Bronchial smooth muscle cell (primary cell): Measurements from ENCODE around the gene DNAH1. TPM values are rescaled to one million over a fixed set of nuclear protein-coding genes. Genes with fewer than 3 reads are reported as not detected.

Source experiments
- total RNA-seq: library from RNA; depleted of rRNA; stranded (reverse); fragments of >200 nt; gene quantifications from 2 replicates; pipeline ENCODE4 v1.2.1, GENCODE V29; 2014

DNAH1 gene
- total RNA-seq = 2.0 and 4.8 TPM in 2 replicates

DNA sequence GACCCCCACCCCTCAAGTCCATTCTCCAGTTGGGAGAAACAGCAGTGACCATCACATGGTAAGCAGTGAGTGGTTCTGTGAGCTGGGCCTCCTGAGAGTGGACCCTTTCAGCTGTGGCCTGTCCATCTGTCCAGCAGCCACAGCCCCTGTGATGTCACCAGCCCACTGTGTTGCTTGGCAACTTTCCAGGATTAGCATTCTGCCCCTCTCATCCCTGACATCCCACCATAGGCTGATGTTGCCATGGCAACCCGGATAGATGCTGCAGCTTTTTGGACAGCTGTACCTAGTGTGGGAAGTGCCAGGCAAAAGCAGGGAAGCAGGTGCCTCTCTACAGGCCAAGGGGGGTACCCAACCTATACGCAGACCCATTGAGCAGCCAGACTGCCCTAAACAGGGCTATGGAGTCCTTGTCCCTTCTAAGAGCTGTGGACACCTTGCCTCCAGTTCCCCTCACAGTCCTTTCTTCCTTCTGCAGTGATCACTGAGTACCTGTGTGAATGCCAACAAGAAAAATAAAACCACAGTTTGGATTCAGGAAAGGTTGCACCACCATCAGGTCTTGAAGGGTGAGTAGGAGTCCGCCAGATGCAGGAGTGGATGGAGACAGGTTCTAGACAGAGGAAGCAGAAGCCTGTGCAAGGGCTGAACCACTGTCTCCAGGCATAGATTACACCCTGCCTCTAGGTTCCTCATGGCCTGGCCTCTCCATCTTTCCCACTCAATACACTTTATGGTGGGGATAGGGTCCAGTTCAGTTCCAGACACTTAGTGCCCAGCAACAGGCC lies at the start of gene DNAH1:
DNAH1 (plus strand) TSS at position 343 of the 788 bp plus-strand sequence. CDS start 6,124 bp downstream, outside the sequence.

DNA sequence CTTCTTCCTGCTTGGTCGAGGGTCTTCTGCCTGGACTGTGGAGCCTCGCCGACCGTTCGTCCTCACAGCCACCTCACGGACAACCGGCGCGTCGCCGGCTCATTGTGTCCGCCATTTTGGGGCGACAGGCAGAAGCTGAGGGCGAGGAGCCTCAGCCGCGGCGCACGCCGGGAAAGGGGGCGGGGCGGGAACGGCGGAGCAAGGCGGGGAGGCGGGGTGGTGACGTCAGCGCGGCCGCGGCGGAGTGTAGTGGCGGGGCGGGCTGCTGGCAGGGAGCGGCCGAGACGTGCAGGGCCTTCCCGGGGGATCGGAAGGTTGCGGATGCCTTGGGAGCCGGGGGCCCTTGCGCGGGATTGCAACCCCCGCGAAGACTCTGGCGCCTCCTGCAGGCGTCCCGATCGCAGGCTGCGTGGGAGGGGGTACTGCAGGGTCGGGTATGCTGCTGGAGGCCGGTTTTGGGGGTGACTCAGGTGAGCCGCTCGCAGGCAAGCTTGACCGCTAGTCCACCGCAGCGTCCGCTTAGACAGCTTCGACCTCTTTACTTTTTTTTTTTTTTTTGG lies 37.5 kb upstream of the DNAH1 start, which contains the start of gene WDR82:
WDR82 (minus strand) TSS at position 140 of the 560 bp plus-strand sequence. CDS start 288 bp downstream, outside the sequence.

DNA sequence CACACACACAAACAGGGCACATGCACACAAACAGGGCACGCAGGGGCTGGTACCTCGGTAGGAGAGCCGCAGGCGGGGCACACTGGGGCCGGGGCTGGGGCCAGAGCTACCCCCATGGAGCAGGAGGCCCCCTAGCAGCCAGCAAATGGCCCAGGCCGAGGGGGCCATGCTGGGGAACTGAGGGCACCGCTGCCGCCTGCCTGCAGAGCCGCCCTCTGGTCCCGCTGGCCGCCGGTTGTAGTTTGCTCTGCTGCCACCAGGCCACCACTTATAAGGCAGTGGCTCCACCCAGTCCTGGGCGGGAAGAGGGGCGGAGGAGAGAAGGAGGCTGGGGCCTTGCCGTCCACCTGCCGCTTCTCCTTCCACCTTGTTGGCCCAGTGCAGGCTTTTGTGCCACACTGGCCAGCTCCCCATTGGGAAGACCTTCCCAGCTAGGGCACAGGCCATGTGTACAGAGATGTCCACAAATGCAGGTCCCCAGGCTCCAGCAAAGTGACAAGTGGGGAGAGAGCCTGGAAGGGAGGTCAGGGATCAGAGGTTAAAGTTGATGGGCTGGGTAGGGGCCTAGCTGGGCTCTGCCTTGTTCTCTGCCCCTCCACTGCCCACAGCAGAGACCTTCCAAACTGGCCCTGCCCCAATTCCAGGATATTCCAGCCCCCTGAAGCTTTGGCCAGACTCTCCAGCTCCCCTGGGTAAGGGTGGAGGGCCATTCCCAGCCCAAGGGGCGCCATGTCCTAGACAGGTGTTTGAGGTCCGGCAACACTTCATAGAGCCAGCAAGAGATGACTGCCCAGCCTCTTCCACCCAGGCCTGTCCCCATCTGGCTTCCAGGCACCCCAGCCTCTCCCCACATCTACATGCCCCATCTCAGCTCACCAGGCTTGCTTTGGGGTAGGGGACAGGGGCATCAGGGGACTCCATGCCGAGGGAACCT lies 129.0 kb downstream of the DNAH1 start, which contains the start of gene SEMA3G:
SEMA3G (minus strand) TSS at position 244 of the 934 bp plus-strand sequence; CDS start at position 168, 76 bp downstream.

Other genes starting within 250 kb of the DNAH1 start
- gene POC1A, start 161.9 kb upstream of the DNAH1 start, total RNA-seq = 2.6 and 5.4 TPM in 2 replicates
- gene ALAS1, start 118.2 kb upstream of the DNAH1 start, total RNA-seq = 27.3 and 28.2 TPM in 2 replicates
- gene TLR9, start 90.7 kb upstream of the DNAH1 start, total RNA-seq = under 0.01 and 0.09 TPM in 2 replicates
- gene TWF2, start 77.2 kb upstream of the DNAH1 start, total RNA-seq = 78.8 and 87.5 TPM in 2 replicates
- gene PPM1M, start 70.6 kb upstream of the DNAH1 start, total RNA-seq = 27.0 and 38.6 TPM in 2 replicates
- 56.0 and 63.6 TPM in 2 replicates for gene WDR82, start 37.7 kb upstream of the DNAH1 start, total RNA-seq
- gene GLYCTK, start 28.5 kb upstream of the DNAH1 start, total RNA-seq = 6.5 and 9.5 TPM in 2 replicates
- 53.6 and 66.9 TPM in 2 replicates for gene BAP1, start 93.7 kb downstream of the DNAH1 start, total RNA-seq
- 3.5 and 4.4 TPM in 2 replicates for gene PHF7, start 94.3 kb downstream of the DNAH1 start, total RNA-seq
- gene SEMA3G, start 128.8 kb downstream of the DNAH1 start, total RNA-seq = 0.26 TPM in 1 of 2 replicates, not detected in the other
- 0.43 and 0.63 TPM in 2 replicates for gene TNNC1, start 137.7 kb downstream of the DNAH1 start, total RNA-seq
- gene NISCH, start 139.3 kb downstream of the DNAH1 start, total RNA-seq = 81.8 and 82.5 TPM in 2 replicates
- under 0.01 and 0.32 TPM in 2 replicates for gene STAB1, start 179.0 kb downstream of the DNAH1 start, total RNA-seq
- gene NT5DC2, start 217.5 kb downstream of the DNAH1 start, total RNA-seq = 46.5 and 47.4 TPM in 2 replicates
- 8.9 and 13.4 TPM in 2 replicates for gene UQCC5, start 220.3 kb downstream of the DNAH1 start, total RNA-seq